Activated B cell treated with CpG ODN at 0.5 μM for 24 hours (primary cell): ENCODE results near the gene DLG2. TPM values are rescaled to one million over a fixed set of nuclear protein-coding genes. Genes with fewer than 3 reads are reported as not detected.

Source experiments
- ATAC-seq: fragments of 200-7000 bp; cut with Tn5 transposase; one replicate; pipeline ENCODE4 v1.10.0; 2021; ENCODE audit warnings: low read depth, mild to moderate bottlenecking, moderate library complexity
- CTCF ChIA-PET: fragments of 350-600 bp; sonication (Branson Sonifier 250); formaldehyde crosslinking; loops from one replicate; lab custom pipeline; 2021; ENCODE audit warnings: antibody characterized with exemption; lab: Charles Lee
- POLR2A ChIA-PET: fragments of 350-600 bp; sonication (Branson Sonifier 250); formaldehyde crosslinking; loops from one replicate; lab custom pipeline; 2021; ENCODE audit warnings: antibody characterized with exemption; lab: Charles Lee
- DNase-seq: peaks from one replicate; pipeline ENCODE4 v3.0.0; 2022
- H3K27ac Mint-ChIP-seq: one replicate; pipeline ENCODE4 v1.8.0; 2020; ENCODE audit warnings: mixed read lengths
- H3K27me3 Mint-ChIP-seq: one replicate; pipeline ENCODE4 v1.8.0; 2021; ENCODE audit warnings: mixed read lengths
- H3K36me3 Mint-ChIP-seq: one replicate; pipeline ENCODE4 v1.8.0; 2021; ENCODE audit warnings: low read depth, mixed read lengths
- H3K4me1 Mint-ChIP-seq: one replicate; pipeline ENCODE4 v1.8.0; 2021; ENCODE audit warnings: mixed read lengths
- H3K4me3 Mint-ChIP-seq: one replicate; pipeline ENCODE4 v1.8.0; 2020; ENCODE audit warnings: mild to moderate bottlenecking, mixed read lengths
- H3K9me3 Mint-ChIP-seq: one replicate; pipeline ENCODE4 v1.8.0; 2020; ENCODE audit warnings: mixed read lengths
- CTCF ChIP-seq: fragments of 200-600 bp; IDR thresholded peaks from one replicate; pipeline ENCODE4 v1.8.0; 2022; ENCODE audit warnings: antibody characterized with exemption, mild to moderate bottlenecking
- intact Hi-C: fragments of 100-400 bp; cut with micrococcal nuclease; formaldehyde crosslinking; loops from one replicate; pipeline ENCODE4 v1.15.1; 2024
- total RNA-seq: library from RNA; stranded (reverse); gene quantifications from 2 replicates; pipeline ENCODE4 v1.2.3, GENCODE V29; 2022

The DLG2 gene
- total RNA-seq, 1 donor from 2014 or later = 2.7 TPM

- H3K4me1 Mint-ChIP-seq = no peaks in the 10 kb centered on the region
- H3K36me3 Mint-ChIP-seq = no peaks in the 10 kb centered on the region
- ATAC-seq (no peak), DNase-seq (no peak)
- ChIA-PET POLR2A (no interaction called here), CTCF (no interaction called here)
- no peak overlapping the region for H3K27ac Mint-ChIP-seq
- H3K9me3 Mint-ChIP-seq = no peaks in the 10 kb centered on the region
- intact Hi-C loops = no loop called here
- no peak overlapping the region for H3K4me3 Mint-ChIP-seq
- no peak for TF ChIP-seq CTCF
- no peaks in the 10 kb centered on the region for H3K27me3 Mint-ChIP-seq
These were observed 1327.1 kb downstream of the DLG2 start for GRCh38 chr11:84300092-84300491.

DNA sequence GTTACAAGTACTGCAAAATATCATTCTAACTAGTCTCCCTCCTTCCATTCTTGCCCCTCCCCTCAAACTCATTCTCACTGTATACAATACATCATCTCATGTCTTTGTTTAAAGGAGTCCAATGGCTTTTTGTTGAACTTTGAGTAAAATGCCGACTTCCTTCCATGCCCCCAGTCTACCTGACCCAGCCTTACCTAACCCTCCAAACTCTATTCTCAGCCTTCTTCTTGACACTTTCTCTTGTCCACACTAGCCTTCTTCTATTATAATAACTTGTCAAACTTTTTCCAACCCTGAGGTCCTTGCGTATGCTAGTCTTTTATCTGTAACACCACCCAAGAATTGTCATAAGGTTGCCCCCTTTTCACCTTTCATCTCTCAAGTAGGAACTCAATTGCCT, 1329.6 kb downstream of the DLG2 start:
- Mint-ChIP-seq H3K27me3 (no peaks in the 10 kb centered on the region), H3K4me3 (no peak overlapping the region), H3K4me1 (no peaks in the 10 kb centered on the region), H3K9me3 (no peaks in the 10 kb centered on the region), H3K36me3 (no peaks in the 10 kb centered on the region), H3K27ac (no peak overlapping the region)
- TF ChIP-seq CTCF = no peak
- DNase-seq (no peak), ATAC-seq (no peak)
- ChIA-PET CTCF (no interaction called here), POLR2A (no interaction called here)
- intact Hi-C loops = no loop called here

GRCh38 chr11:84295815-84296214, 1331.3 kb downstream of the DLG2 start:
- Mint-ChIP-seq H3K36me3 (no peaks in the 10 kb centered on the region), H3K9me3 (no peaks in the 10 kb centered on the region), H3K27ac (no peak overlapping the region), H3K27me3 (no peaks in the 10 kb centered on the region), H3K4me1 (no peaks in the 10 kb centered on the region), H3K4me3 (no peak overlapping the region)
- intact Hi-C loops = no loop called here
- no peak for DNase-seq
- ChIA-PET CTCF (no interaction called here), POLR2A (no interaction called here)
- no peak for ATAC-seq
- no peak for TF ChIP-seq CTCF

DNA sequence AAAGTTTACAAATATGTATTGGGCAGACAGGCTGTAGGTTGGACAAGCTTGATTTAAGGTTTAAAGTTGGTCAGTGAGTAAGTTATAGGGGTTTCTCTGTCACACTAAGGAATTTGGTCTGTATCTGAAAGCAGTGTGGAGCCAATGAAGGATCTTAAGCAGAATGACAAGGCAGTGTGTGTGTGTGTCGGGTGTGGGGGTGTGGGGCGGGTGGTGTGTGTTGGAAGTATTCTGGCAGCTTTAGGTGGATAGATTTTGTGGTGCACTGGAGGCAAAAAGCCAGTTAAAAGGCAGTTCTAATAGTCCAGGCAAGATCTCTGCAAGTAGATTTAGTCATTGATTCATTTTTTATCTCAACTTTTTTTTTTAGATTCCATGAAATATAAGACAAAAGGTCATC, 1334.2 kb downstream of the DLG2 start:
- no peak overlapping the region for H3K27ac Mint-ChIP-seq
- DNase-seq (no peak), ATAC-seq (no peak)
- no peak for TF ChIP-seq CTCF
- ChIA-PET POLR2A (no interaction called here), CTCF (no interaction called here)
- no peaks in the 10 kb centered on the region for H3K36me3 Mint-ChIP-seq
- H3K4me3 Mint-ChIP-seq = no peak overlapping the region
- H3K27me3 Mint-ChIP-seq = no peaks in the 10 kb centered on the region
- intact Hi-C loops = no loop called here
- no peaks in the 10 kb centered on the region for H3K9me3 Mint-ChIP-seq
- H3K4me1 Mint-ChIP-seq = no peaks in the 10 kb centered on the region

DNA sequence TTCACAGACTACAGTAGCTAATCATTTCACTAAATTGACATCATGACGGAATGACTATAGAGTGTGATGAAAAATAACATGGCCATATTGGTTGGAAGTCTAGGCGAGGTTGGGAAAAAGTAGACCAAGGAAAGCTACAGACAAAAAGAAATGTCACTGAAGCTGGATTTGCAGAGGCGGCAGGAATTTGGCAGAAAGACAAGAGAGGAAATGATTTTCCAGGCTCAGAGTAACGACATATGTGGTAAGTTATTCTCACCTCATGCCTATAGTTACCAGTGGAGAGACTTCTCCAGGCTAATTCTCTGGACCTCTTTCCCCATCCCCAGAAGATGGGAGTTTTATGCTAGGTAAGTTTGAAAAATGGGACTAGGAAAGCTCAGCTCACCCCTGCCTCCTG, 1335.1 kb downstream of the DLG2 start:
- POLR2A ChIA-PET = no interaction called here
- Mint-ChIP-seq H3K36me3 (no peaks in the 10 kb centered on the region), H3K4me1 (no peaks in the 10 kb centered on the region), H3K27me3 (no peaks in the 10 kb centered on the region), H3K4me3 (no peak overlapping the region), H3K27ac (no peak overlapping the region), H3K9me3 (no peaks in the 10 kb centered on the region)
- no peak for ATAC-seq
- no peak for DNase-seq
- intact Hi-C loops = no loop called here
- CTCF ChIA-PET = no interaction called here
- no peak for TF ChIP-seq CTCF
